Astrocyte of the cerebellum (primary cell): ENCODE measurements around the gene ARGLU1.

ENCODE experiments used
- DNase-seq: peaks from one replicate; pipeline ENCODE4 v3.0.0-alpha.2; 2011; ENCODE audit warnings: low read depth
- H3K4me3 ChIP-seq: 2 replicates; pipeline ENCODE4 v1.5.1; 2011; ENCODE audit warnings: mild to moderate bottlenecking, low read depth, low read length, moderate library complexity
- CTCF ChIP-seq: IDR thresholded peaks from 2 replicates; pipeline ENCODE4 v1.5.1; 2012; ENCODE audit warnings: low read length, low read depth, moderate library complexity, mild to moderate bottlenecking; ENCODE audit errors: missing control alignments
- in situ Hi-C: cut with HindIII; loops from 2 replicates; pipeline ENCODE4 v1.10.0; 2017; ENCODE audit warnings: low sequenced_read_pairs

The ARGLU1 gene

GRCh38 chr13:106573284-106573846 lies 5.4 kb upstream of the ARGLU1 start:
- TF ChIP-seq CTCF: no peak
- DNase-seq: no peak
- no peak overlapping the region for H3K4me3 ChIP-seq
- in situ Hi-C loops: no loop called here

GRCh38 chr13:106570299-106570852 lies 2.4 kb upstream of the ARGLU1 start:
- no peak overlapping the region for H3K4me3 ChIP-seq
- no peak for DNase-seq
- no peak for TF ChIP-seq CTCF
- in situ Hi-C loops: no loop called here

GRCh38 chr13:106569233-106570095 lies 1.5 kb upstream of the ARGLU1 start:
- no peak for TF ChIP-seq CTCF
- in situ Hi-C loops: no loop called here
- no peak overlapping the region for H3K4me3 ChIP-seq
- DNase-seq: no peak

- no peak for DNase-seq
- peak overlapping the region; percentile 81 for H3K4me3 ChIP-seq
- TF ChIP-seq CTCF: no peak
- in situ Hi-C loops: no loop called here
These were observed 514 bp upstream of the ARGLU1 start for GRCh38 chr13:106568299-106569003.

- no peak for DNase-seq
- peak overlapping the region; percentile 81 for H3K4me3 ChIP-seq
- TF ChIP-seq CTCF: no peak
- in situ Hi-C loops: no loop called here
These were observed 1.1 kb downstream of the ARGLU1 start for GRCh38 chr13:106566641-106567473.
